ENCODE results near the gene FUT7.

DNA sequence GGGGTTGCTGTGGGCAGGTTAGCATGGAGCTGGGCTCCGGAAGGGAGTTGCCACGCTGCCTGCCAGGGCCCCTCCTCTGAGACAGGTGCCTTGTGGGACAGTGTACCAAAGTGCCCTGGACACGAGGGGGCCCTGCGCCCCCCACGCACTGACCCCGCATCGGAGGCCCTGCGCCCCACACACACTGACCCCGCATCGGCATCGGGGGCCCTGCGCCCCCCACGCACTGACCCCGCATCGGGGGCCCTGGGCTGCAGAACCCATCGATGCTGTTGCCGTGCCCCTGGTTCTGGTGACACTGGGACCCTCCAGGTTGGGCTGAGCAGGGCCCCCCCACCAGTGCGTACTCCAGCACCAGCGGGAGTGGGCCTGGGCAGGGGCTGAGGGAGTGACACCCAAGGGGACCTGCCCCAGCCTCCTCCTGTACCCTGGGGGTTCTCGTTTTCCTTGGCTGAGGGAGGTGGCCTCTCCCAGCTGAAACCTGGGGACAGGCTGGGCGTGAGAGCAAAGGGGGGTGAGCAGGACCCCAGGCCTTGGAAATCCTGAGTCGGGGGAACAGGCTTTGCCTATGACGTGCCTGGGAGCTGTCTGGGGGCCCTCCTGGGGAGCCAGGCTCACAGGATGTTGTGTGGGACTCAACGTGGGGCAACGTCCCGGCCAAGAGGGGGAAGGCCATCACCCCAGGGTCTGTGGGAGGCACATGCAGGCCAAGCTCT is 31.6 kb upstream of the FUT7 start:
- TF ChIP-seq ZNF549 (CRISPR knock-in tag; IDR thresholded peaks at IDR 0.05): no peak
- no peak for TF ChIP-seq POLR2AphosphoS5 (IDR thresholded peaks at IDR 0.05; ENCODE audit: low read depth, low read length)
- no peak for TF ChIP-seq ZNF331 (CRISPR knock-in tag; IDR thresholded peaks at IDR 0.05)
- TF ChIP-seq, protein P1, sequence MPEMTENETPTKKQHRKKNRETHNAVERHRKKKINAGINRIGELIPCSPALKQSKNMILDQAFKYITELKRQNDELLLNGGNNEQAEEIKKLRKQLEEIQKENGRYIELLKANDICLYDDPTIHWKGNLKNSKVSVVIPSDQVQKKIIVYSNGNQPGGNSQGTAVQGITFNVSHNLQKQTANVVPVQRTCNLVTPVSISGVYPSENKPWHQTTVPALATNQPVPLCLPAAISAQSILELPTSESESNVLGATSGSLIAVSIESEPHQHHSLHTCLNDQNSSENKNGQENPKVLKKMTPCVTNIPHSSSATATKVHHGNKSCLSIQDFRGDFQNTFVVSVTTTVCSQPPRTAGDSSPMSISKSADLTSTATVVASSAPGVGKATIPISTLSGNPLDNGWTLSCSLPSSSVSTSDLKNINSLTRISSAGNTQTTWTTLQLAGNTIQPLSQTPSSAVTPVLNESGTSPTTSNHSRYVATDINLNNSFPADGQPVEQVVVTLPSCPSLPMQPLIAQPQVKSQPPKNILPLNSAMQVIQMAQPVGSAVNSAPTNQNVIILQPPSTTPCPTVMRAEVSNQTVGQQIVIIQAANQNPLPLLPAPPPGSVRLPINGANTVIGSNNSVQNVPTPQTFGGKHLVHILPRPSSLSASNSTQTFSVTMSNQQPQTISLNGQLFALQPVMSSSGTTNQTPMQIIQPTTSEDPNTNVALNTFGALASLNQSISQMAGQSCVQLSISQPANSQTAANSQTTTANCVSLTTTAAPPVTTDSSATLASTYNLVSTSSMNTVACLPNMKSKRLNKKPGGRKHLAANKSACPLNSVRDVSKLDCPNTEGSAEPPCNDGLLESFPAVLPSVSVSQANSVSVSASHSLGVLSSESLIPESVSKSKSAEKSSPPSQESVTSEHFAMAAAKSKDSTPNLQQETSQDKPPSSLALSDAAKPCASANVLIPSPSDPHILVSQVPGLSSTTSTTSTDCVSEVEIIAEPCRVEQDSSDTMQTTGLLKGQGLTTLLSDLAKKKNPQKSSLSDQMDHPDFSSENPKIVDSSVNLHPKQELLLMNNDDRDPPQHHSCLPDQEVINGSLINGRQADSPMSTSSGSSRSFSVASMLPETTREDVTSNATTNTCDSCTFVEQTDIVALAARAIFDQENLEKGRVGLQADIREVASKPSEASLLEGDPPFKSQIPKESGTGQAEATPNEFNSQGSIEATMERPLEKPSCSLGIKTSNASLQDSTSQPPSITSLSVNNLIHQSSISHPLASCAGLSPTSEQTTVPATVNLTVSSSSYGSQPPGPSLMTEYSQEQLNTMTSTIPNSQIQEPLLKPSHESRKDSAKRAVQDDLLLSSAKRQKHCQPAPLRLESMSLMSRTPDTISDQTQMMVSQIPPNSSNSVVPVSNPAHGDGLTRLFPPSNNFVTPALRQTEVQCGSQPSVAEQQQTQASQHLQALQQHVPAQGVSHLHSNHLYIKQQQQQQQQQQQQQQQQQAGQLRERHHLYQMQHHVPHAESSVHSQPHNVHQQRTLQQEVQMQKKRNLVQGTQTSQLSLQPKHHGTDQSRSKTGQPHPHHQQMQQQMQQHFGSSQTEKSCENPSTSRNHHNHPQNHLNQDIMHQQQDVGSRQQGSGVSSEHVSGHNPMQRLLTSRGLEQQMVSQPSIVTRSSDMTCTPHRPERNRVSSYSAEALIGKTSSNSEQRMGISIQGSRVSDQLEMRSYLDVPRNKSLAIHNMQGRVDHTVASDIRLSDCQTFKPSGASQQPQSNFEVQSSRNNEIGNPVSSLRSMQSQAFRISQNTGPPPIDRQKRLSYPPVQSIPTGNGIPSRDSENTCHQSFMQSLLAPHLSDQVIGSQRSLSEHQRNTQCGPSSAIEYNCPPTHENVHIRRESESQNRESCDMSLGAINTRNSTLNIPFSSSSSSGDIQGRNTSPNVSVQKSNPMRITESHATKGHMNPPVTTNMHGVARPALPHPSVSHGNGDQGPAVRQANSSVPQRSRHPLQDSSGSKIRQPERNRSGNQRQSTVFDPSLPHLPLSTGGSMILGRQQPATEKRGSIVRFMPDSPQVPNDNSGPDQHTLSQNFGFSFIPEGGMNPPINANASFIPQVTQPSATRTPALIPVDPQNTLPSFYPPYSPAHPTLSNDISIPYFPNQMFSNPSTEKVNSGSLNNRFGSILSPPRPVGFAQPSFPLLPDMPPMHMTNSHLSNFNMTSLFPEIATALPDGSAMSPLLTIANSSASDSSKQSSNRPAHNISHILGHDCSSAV (CRISPR knock-in tag; IDR thresholded peaks at IDR 0.05; ENCODE audit: borderline replicate concordance): no peak
- TF ChIP-seq, protein P2, sequence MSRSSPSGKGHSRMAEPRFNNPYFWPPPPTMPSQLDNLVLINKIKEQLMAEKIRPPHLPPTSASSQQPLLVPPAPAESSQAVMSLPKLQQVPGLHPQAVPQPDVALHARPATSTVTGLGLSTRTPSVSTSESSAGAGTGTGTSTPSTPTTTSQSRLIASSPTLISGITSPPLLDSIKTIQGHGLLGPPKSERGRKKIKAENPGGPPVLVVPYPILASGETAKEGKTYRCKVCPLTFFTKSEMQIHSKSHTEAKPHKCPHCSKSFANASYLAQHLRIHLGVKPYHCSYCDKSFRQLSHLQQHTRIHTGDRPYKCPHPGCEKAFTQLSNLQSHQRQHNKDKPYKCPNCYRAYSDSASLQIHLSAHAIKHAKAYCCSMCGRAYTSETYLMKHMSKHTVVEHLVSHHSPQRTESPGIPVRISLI (CRISPR knock-in tag; IDR thresholded peaks at IDR 0.05; ENCODE audit: borderline replicate concordance): no peak
- TF ChIP-seq, protein P3, sequence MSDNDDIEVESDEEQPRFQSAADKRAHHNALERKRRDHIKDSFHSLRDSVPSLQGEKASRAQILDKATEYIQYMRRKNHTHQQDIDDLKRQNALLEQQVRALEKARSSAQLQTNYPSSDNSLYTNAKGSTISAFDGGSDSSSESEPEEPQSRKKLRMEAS (IDR thresholded peaks at IDR 0.05): no peak
- TF ChIP-seq, protein P4, sequence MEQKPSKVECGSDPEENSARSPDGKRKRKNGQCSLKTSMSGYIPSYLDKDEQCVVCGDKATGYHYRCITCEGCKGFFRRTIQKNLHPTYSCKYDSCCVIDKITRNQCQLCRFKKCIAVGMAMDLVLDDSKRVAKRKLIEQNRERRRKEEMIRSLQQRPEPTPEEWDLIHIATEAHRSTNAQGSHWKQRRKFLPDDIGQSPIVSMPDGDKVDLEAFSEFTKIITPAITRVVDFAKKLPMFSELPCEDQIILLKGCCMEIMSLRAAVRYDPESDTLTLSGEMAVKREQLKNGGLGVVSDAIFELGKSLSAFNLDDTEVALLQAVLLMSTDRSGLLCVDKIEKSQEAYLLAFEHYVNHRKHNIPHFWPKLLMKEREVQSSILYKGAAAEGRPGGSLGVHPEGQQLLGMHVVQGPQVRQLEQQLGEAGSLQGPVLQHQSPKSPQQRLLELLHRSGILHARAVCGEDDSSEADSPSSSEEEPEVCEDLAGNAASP (CRISPR knock-in tag; IDR thresholded peaks at IDR 0.05; ENCODE audit: borderline replicate concordance): no peak
- no peak for TF ChIP-seq ETV6 (CRISPR knock-in tag; conservative IDR thresholded peaks at IDR 0.05)
- TF ChIP-seq NR2C2 (CRISPR knock-in tag; IDR thresholded peaks at IDR 0.05; ENCODE audit: borderline replicate concordance): no peak
